OCI-LY1 (cell line): ENCODE data around the gene PPIL4.
A peak's percentile ranks its signal among the peaks of the same experiment; 100 is the strongest.

Source experiments
- H2AFZ ChIP-seq: fragments of 200-600 bp; sonication (generic), shearing (Covaris generic); 2 replicates; pipeline ENCODE4 v1.6.0; 2014; ENCODE audit warnings: antibody characterized with exemption, mild to moderate bottlenecking, low read length
- H3F3A ChIP-seq: fragments of 200-600 bp; sonication (generic), shearing (Covaris generic); 2 replicates; pipeline ENCODE4 v1.6.0; 2014; ENCODE audit warnings: mild to moderate bottlenecking, antibody characterized with exemption, low read length, moderate library complexity; ENCODE audit not compliant: insufficient read depth
- H3K27ac ChIP-seq: fragments of 200-600 bp; sonication (generic); 2 replicates; pipeline ENCODE4 v1.5.1; 2014; ENCODE audit warnings: low read length, mixed run types, mild to moderate bottlenecking, low read depth; ENCODE audit not compliant: poor library complexity, severe bottlenecking
- H3K27me3 ChIP-seq: fragments of 200-600 bp; sonication (generic); 2 replicates; pipeline ENCODE4 v1.6.0; 2014; ENCODE audit warnings: antibody characterized with exemption, mild to moderate bottlenecking, low read length, moderate library complexity; ENCODE audit not compliant: insufficient read depth
- H3K36me3 ChIP-seq: fragments of 200-600 bp; sonication (generic); 2 replicates; pipeline ENCODE4 v1.6.1; 2014; ENCODE audit warnings: mild to moderate bottlenecking, antibody characterized with exemption, low read length, moderate library complexity, mixed read lengths; ENCODE audit not compliant: insufficient read depth
- H3K4me1 ChIP-seq: fragments of 200-600 bp; sonication (generic); 2 replicates; pipeline ENCODE4 v1.5.1; 2014; ENCODE audit warnings: mild to moderate bottlenecking, low read length, moderate library complexity; ENCODE audit not compliant: insufficient read depth, severe bottlenecking
- H3K4me2 ChIP-seq: fragments of 200-600 bp; sonication (generic), shearing (Covaris generic); 2 replicates; pipeline ENCODE4 v1.6.1; 2014; ENCODE audit warnings: low read length
- H3K4me3 ChIP-seq: fragments of 200-600 bp; sonication (generic); 2 replicates; pipeline ENCODE4 v1.5.1; 2014; ENCODE audit warnings: low read length, low read depth, mild to moderate bottlenecking, mixed read lengths; ENCODE audit not compliant: poor library complexity, severe bottlenecking
- H3K79me2 ChIP-seq: fragments of 200-600 bp; shearing (Covaris generic); 2 replicates; pipeline ENCODE4 v1.6.1; 2016; ENCODE audit warnings: mixed run types, low read length, mixed read lengths; ENCODE audit not compliant: insufficient read depth
- H3K9ac ChIP-seq: fragments of 200-600 bp; sonication (generic), shearing (Covaris generic); 2 replicates; pipeline ENCODE4 v1.6.1; 2014; ENCODE audit warnings: mild to moderate bottlenecking, low read length, mixed read lengths
- H3K9me2 ChIP-seq: fragments of 200-600 bp; sonication (generic), shearing (Covaris generic); 2 replicates; pipeline ENCODE4 v1.6.1; 2014; ENCODE audit warnings: low read depth, mild to moderate bottlenecking, low read length, mixed read lengths
- H3K9me3 ChIP-seq: fragments of 200-600 bp; shearing (Covaris generic); 2 replicates; pipeline ENCODE4 v1.6.1; 2014; ENCODE audit warnings: low read length, mixed read lengths
- H4K20me1 ChIP-seq: fragments of 200-600 bp; sonication (generic), shearing (Covaris generic); 2 replicates; pipeline ENCODE4 v1.6.0; 2016; ENCODE audit warnings: mild to moderate bottlenecking, low read length; ENCODE audit not compliant: insufficient read depth
- CTCF ChIP-seq: fragments of 200-600 bp; sonication (generic), shearing (Covaris generic); IDR thresholded peaks from 2 replicates; pipeline ENCODE4 v1.5.1; 2017; ENCODE audit warnings: mild to moderate bottlenecking, antibody characterized with exemption, low read length, moderate library complexity, mixed read lengths
- EZH2 ChIP-seq: fragments of 200-600 bp; sonication (generic), shearing (Covaris generic); IDR thresholded peaks from 2 replicates; pipeline ENCODE4 v1.8.0; 2017; ENCODE audit warnings: borderline replicate concordance, mixed run types, mild to moderate bottlenecking, antibody characterized with exemption, low read length, moderate library complexity, mixed read lengths

Gene PPIL4

GRCh38 chr6:149565527-149566409 lies 19.9 kb upstream of the PPIL4 start, which contains the start of gene GINM1:
Gene GINM1 (plus strand): TSS chr6:149566375. CDS start chr6:149566415, 40 bp downstream.
- Histone ChIP-seq H3K9me2 (no peaks in the 10 kb centered on the region), H3K4me2 (peak within 1 kb of the TSS; percentile 91), H2AFZ (peak within 1 kb of the TSS; percentile 52; the same call in 1 of the 2 replicates), H3K27ac (peak within 1 kb of the TSS; percentile 89), H3K9me3 (no peaks in the 10 kb centered on the region), H3F3A (no peaks in the 10 kb centered on the region), H3K9ac (peak within 1 kb of the TSS; percentile 99), H3K79me2 (peaks cover 27% of the 10 kb centered on the region), H3K4me1 (peaks cover 25% of the 10 kb centered on the region), H3K27me3 (no peaks in the 10 kb centered on the region), H3K36me3 (peaks cover 3% of the 10 kb centered on the region; the same call in 1 of the 2 replicates), H3K4me3 (peak within 1 kb of the TSS; percentile 99), H4K20me1 (no peaks in the 10 kb centered on the region)
- TF ChIP-seq CTCF = peak; percentile 87
- TF ChIP-seq EZH2 = no peak

GRCh38 chr6:149563928-149564325 lies 18.1 kb upstream of the PPIL4 start:
- H3K9me2 ChIP-seq = no peaks in the 10 kb centered on the region
- peaks cover 25% of the 10 kb centered on the region for H3K4me1 ChIP-seq
- H3F3A ChIP-seq = no peaks in the 10 kb centered on the region
- no peak overlapping the region for H3K4me3 ChIP-seq
- H2AFZ ChIP-seq = 0 out of 2 replicates have a peak overlapping the region, but pooled peaks have one; percentile 4
- no peaks in the 10 kb centered on the region for H3K27me3 ChIP-seq
- no peak overlapping the region for H3K27ac ChIP-seq
- H3K9ac ChIP-seq = no peak overlapping the region
- H3K36me3 ChIP-seq = peaks cover 3% of the 10 kb centered on the region; the same call in 1 of the 2 replicates
- H3K4me2 ChIP-seq = no peak overlapping the region
- TF ChIP-seq EZH2 (no peak), CTCF (no peak)
- H3K79me2 ChIP-seq = peaks cover 14% of the 10 kb centered on the region
- no peaks in the 10 kb centered on the region for H3K9me3 ChIP-seq
- no peaks in the 10 kb centered on the region for H4K20me1 ChIP-seq

- Histone ChIP-seq H3K4me3 (no peak overlapping the region), H2AFZ (no peak overlapping the region)
Measured at GRCh38 chr6:149563203-149563927, 17.5 kb upstream of the PPIL4 start.

More at GRCh38 chr6:149563203-149563927, 17.5 kb upstream of the PPIL4 start:
- Histone ChIP-seq H3K9me3 (no peaks in the 10 kb centered on the region), H3K9ac (no peak overlapping the region), H3K79me2 (peaks cover 10% of the 10 kb centered on the region), H3K27me3 (no peaks in the 10 kb centered on the region), H3K4me1 (peaks cover 25% of the 10 kb centered on the region), H3K9me2 (no peaks in the 10 kb centered on the region), H3K4me2 (no peak overlapping the region), H3K27ac (no peak overlapping the region), H4K20me1 (no peaks in the 10 kb centered on the region), H3F3A (no peaks in the 10 kb centered on the region), H3K36me3 (peaks cover 3% of the 10 kb centered on the region; the same call in 1 of the 2 replicates)
- TF ChIP-seq CTCF (no peak), EZH2 (no peak)
